B cell (primary cell): ENCODE data around the gene SLC25A21. TPM values are rescaled to one million over a fixed set of nuclear protein-coding genes. Genes with fewer than 3 reads are reported as not detected.

ENCODE experiments used
- ATAC-seq: fragments of 200-7000 bp; cut with Tn5 transposase; one replicate; pipeline ENCODE4 v1.10.0; 2021; ENCODE audit warnings: low read depth, mild to moderate bottlenecking, moderate number of reproducible peaks, moderate library complexity
- CTCF ChIA-PET: fragments of 350-600 bp; sonication (Branson Sonifier 250); formaldehyde crosslinking; loops from one replicate; lab custom pipeline; 2021; ENCODE audit warnings: antibody characterized with exemption, inconsistent platforms; lab: Charles Lee
- POLR2A ChIA-PET: fragments of 350-600 bp; sonication (Branson Sonifier 250); formaldehyde crosslinking; loops from one replicate; lab custom pipeline; 2021; ENCODE audit warnings: antibody characterized with exemption; lab: Charles Lee
- DNase-seq: peaks from one replicate; pipeline ENCODE4 v3.0.0; 2013
- H2AFZ ChIP-seq: 2 replicates; pipeline ENCODE4 v1.6.1; 2012; ENCODE audit warnings: mild to moderate bottlenecking, low read depth, low read length; ENCODE audit not compliant: insufficient read depth, poor library complexity, severe bottlenecking
- H3K27ac ChIP-seq, 2 donors: 1 replicate in 1 of 2; 2 replicates in 1 of 2; pipeline ENCODE4 v1.5.1; 2012 to 2013; ENCODE audit warnings: low read length in 2 of 2, mild to moderate bottlenecking in 2 of 2, moderate library complexity in 1 of 2
- H3K27me3 ChIP-seq, 4 experiments: fragments of 200-600 bp in 1 of 4; sonication (generic) in 1 of 4; replicated peaks in 1 of 4; 1 replicate in 2 of 4; 2 replicates in 2 of 4; pipeline versions ENCODE4 v1.6.1 to v1.7.0; 2013 to 2016; ENCODE audit warnings: low read length in 3 of 4, mild to moderate bottlenecking in 2 of 4, mixed read lengths in 1 of 4, moderate library complexity in 1 of 4; ENCODE audit not compliant: insufficient read depth in 4 of 4, control insufficient read depth in 3 of 4; ENCODE audit errors: control extremely low read depth in 1 of 4
- H3K36me3 ChIP-seq, 2 experiments: replicated peaks in 1 of 2; 1 replicate in 1 of 2; 2 replicates in 1 of 2; pipeline versions ENCODE4 v1.6.1 to v1.7.1; 2013; ENCODE audit warnings: low read length in 1 of 2; ENCODE audit not compliant: insufficient read depth in 2 of 2, control insufficient read depth in 1 of 2; ENCODE audit errors: control extremely low read depth in 1 of 2, extremely low read depth in 1 of 2
- H3K4me1 ChIP-seq, 2 donors: fragments of 200-600 bp in 1 of 2; sonication (generic) in 1 of 2; 1 replicate in 1 of 2; 2 replicates in 1 of 2; pipeline versions ENCODE4 v1.5.1 to v1.6.1; 2013 to 2017; ENCODE audit warnings: low read length in 2 of 2; ENCODE audit not compliant: control insufficient read depth in 2 of 2, insufficient read depth in 2 of 2
- H3K4me2 ChIP-seq: replicated peaks from 2 replicates; pipeline ENCODE3; 2012; ENCODE audit warnings: mild to moderate bottlenecking, low read depth, low read length; ENCODE audit not compliant: poor library complexity, severe bottlenecking
- H3K4me3 ChIP-seq, 5 experiments: fragments of 200-600 bp in 1 of 5; sonication (generic) in 1 of 5; 1 replicate in 3 of 5; 2 replicates in 2 of 5; pipeline versions ENCODE4 v1.5.1 to v1.7.0; 2011 to 2016; ENCODE audit warnings: low read length in 4 of 5, mild to moderate bottlenecking in 4 of 5, low read depth in 2 of 5, control low read depth in 1 of 5, moderate library complexity in 1 of 5; ENCODE audit not compliant: insufficient read depth in 1 of 5; ENCODE audit errors: control extremely low read depth in 1 of 5, extremely low read depth in 1 of 5
- H3K79me2 ChIP-seq: fragments of 200-600 bp; sonication (generic); one replicate; pipeline ENCODE4 v1.6.0; 2016; ENCODE audit warnings: low read length; ENCODE audit not compliant: control insufficient read depth, insufficient read depth
- H3K9ac ChIP-seq: fragments of 200-600 bp; sonication (generic); 2 replicates; pipeline ENCODE4 v1.6.1; 2017; ENCODE audit warnings: mild to moderate bottlenecking, low read length, moderate library complexity
- H3K9me3 ChIP-seq, 3 donors: one replicate each; pipeline versions ENCODE4 v1.6.1 to v1.7.1; 2013; ENCODE audit warnings: low read length in 2 of 3; ENCODE audit not compliant: control insufficient read depth in 2 of 3, insufficient read depth in 1 of 3; ENCODE audit errors: control extremely low read depth in 1 of 3
- H4K20me1 ChIP-seq: 2 replicates; pipeline ENCODE4 v1.6.0; 2012; ENCODE audit warnings: mild to moderate bottlenecking, low read length; ENCODE audit not compliant: insufficient read depth, control insufficient read depth, poor library complexity, severe bottlenecking
- H3K27ac Mint-ChIP-seq: one replicate; pipeline ENCODE4 v1.8.0; 2021; ENCODE audit warnings: mixed read lengths
- H3K27me3 Mint-ChIP-seq: one replicate; pipeline ENCODE4 v1.8.0; 2021; ENCODE audit warnings: mixed read lengths
- H3K4me1 Mint-ChIP-seq: one replicate; pipeline ENCODE4 v1.8.0; 2021; ENCODE audit warnings: mixed read lengths
- H3K4me3 Mint-ChIP-seq: one replicate; pipeline ENCODE4 v1.8.0; 2021; ENCODE audit warnings: mixed read lengths
- H3K9me3 Mint-ChIP-seq: one replicate; pipeline ENCODE4 v1.8.0; 2022; ENCODE audit warnings: mixed read lengths; ENCODE audit not compliant: insufficient read depth
- CTCF ChIP-seq: fragments of 200-600 bp; IDR thresholded peaks from one replicate; pipeline ENCODE4 v1.8.0; 2022; ENCODE audit warnings: antibody characterized with exemption, mild to moderate bottlenecking
- EZH2 ChIP-seq: IDR thresholded peaks from 2 replicates; pipeline ENCODE4 v1.6.1; 2012; ENCODE audit warnings: borderline replicate concordance, low read depth, mild to moderate bottlenecking, moderate library complexity, low read length; ENCODE audit not compliant: insufficient read depth, poor library complexity, severe bottlenecking
- WGBS: methylation state at CpG from one replicate; pipeline ENCODE4 v1.1.5; 2013; ENCODE audit warnings: missing lambda C conversion rate; ENCODE audit not compliant: insufficient coverage; 5-methylcytosine and 5-hydroxymethylcytosine counted together
- intact Hi-C: fragments of 100-400 bp; cut with micrococcal nuclease; formaldehyde crosslinking; loops from one replicate; pipeline ENCODE4 v1.10.0; 2022
- polyA plus RNA-seq: library from polyadenylated mRNA; depleted of rRNA; stranded (reverse); fragments of >200 nt; gene quantifications from 2 replicates; pipeline ENCODE4 v1.2.3, GENCODE V29; 2012
- total RNA-seq, 2 donors: library from RNA; stranded (reverse); fragments of 120-200 nt in 1 of 2; gene quantifications; 1 replicate in 1 of 2; 2 replicates in 1 of 2; pipeline versions ENCODE4 v1.2.3 to v1.2.4, GENCODE V29; 2013 to 2022

The SLC25A21 gene
- total and polyA plus RNA-seq, 2 donors (not counting 1 experiment from before 2014, with no cell fraction given): not detected

- intact Hi-C loops: no loop called here
- no peak for DNase-seq
- no peak for ATAC-seq
- Histone ChIP-seq H3K4me2 (no peak overlapping the region), H3K27ac (no peak overlapping the region), H4K20me1 (no peaks in the 10 kb centered on the region), H3K9ac (no peak overlapping the region), H3K36me3 (no peaks in the 10 kb centered on the region), H2AFZ (no peak overlapping the region), H3K27me3 (no peaks in the 10 kb centered on the region), H3K4me3 (no peak overlapping the region), H3K4me1 (no peaks in the 10 kb centered on the region), H3K9me3 (no peaks in the 10 kb centered on the region), H3K79me2 (no peaks in the 10 kb centered on the region)
- H3K4me1 Mint-ChIP-seq: no peaks in the 10 kb centered on the region
- no peaks in the 10 kb centered on the region for H3K9me3 Mint-ChIP-seq
- no peak for TF ChIP-seq EZH2
- no peak for TF ChIP-seq CTCF
- ChIA-PET CTCF (no interaction called here), POLR2A (no interaction called here)
- no peaks in the 10 kb centered on the region for H3K27me3 Mint-ChIP-seq
- H3K27ac Mint-ChIP-seq: no peak overlapping the region
- 93% methylated on average over 3 of the region's 3 CpGs for WGBS
- H3K4me3 Mint-ChIP-seq: no peak overlapping the region
Observed at GRCh38 chr14:36975834-36976233, 196.6 kb downstream of the SLC25A21 start.

- H3K79me2 ChIP-seq: no peaks in the 10 kb centered on the region
- no peaks in the 10 kb centered on the region for H4K20me1 ChIP-seq
- no peaks in the 10 kb centered on the region for H3K4me1 ChIP-seq
- intact Hi-C loops: no loop called here
- H3K9me3 ChIP-seq: no peaks in the 10 kb centered on the region
- no peak overlapping the region for H3K4me3 Mint-ChIP-seq
- no peaks in the 10 kb centered on the region for H3K4me1 Mint-ChIP-seq
- no peak overlapping the region for H2AFZ ChIP-seq
- H3K27ac Mint-ChIP-seq: no peak overlapping the region
- ATAC-seq (no peak), DNase-seq (no peak)
- no peak for TF ChIP-seq EZH2
- no peak for TF ChIP-seq CTCF
- H3K9me3 Mint-ChIP-seq: no peaks in the 10 kb centered on the region
- H3K9ac ChIP-seq: no peak overlapping the region
- no peak overlapping the region for H3K4me2 ChIP-seq
- no peaks in the 10 kb centered on the region for H3K27me3 ChIP-seq
- H3K4me3 ChIP-seq: no peak overlapping the region
- WGBS: no CpG with 5 or more reads among the region's 2 CpGs
- no peak overlapping the region for H3K27ac ChIP-seq
- POLR2A ChIA-PET: no interaction called here
- H3K36me3 ChIP-seq: no peaks in the 10 kb centered on the region
- CTCF ChIA-PET: no interaction called here
- no peaks in the 10 kb centered on the region for H3K27me3 Mint-ChIP-seq
Observed at GRCh38 chr14:36974985-36975384, 197.4 kb downstream of the SLC25A21 start.
